Caki2 (cell line): ENCODE measurements around the gene ZNRF3. TPM values are rescaled to one million over a fixed set of nuclear protein-coding genes. Genes with fewer than 3 reads are reported as not detected.
"Not testable (repeated sequence)": the region's sequence is repeated elsewhere in the genome, so short reads cannot be mapped to it uniquely, and the experiment has no call there.

Source experiments
- DNase-seq: peaks from one replicate; pipeline ENCODE4 v3.0.0-alpha.2; 2015; ENCODE audit warnings: low read depth
- in situ Hi-C: cut with HindIII; loops from 2 replicates; pipeline ENCODE4 v1.10.0; 2016; ENCODE audit warnings: low sequenced_read_pairs, low pct_unique_long_range_greater_than_20kb, mixed read lengths
- total RNA-seq: library from RNA; depleted of rRNA; stranded (reverse); fragments of >200 nt; shearing (Covaris generic); gene quantifications from 2 replicates; pipeline ENCODE4 v1.2.3, GENCODE V29; 2014; ENCODE audit warnings: low replicate concordance

ZNRF3 gene
- total RNA-seq, 1 experiment from 2014 or later = 11.1 TPM

DNA sequence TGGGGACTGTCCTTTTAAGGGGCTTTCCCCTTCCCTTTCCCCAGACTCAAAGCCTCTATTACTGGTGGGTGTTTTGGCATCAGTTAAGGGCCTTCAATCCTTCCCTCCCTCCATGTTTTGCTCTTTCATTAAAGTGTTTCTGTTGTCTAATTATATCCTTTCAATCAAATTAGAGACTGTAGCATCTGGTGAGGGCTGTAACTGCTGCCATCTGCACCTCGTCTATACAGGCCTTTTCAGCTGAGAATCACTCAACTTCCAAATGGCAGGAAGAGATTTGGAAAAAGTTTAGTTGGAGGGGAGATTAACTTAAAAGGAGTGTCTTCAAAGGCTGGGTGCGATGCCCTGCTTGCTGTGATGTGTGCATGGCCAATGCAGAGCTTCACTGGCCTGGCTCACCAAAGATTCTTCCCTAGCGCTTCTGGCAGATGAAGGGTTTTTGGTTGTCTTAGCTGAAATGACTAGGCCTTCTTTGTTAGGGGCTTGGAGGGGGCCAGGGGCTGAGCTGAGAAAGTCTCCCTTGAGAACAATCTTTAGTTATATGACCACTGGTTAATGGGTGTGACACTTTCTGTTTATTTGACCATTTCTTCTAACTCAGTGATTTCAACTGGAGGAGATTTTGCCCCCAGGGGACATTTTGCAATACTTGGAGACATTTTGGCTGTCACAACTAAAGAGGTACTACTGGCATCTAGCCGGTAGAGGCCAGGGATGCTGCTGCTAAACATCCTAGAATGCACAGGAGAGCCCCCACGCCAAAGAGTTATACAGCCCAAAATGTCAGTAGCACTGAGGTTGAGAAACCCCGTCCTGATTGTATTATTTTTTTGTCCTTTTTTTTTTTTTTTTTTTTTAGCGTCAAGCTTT is 197.0 kb downstream of the ZNRF3 start:
- no peak for DNase-seq
- in situ Hi-C loops = no loop called here

- in situ Hi-C loops = no loop called here
- no peak for DNase-seq
Measured at GRCh38 chr22:29081517-29082236, 198.3 kb downstream of the ZNRF3 start.

DNA sequence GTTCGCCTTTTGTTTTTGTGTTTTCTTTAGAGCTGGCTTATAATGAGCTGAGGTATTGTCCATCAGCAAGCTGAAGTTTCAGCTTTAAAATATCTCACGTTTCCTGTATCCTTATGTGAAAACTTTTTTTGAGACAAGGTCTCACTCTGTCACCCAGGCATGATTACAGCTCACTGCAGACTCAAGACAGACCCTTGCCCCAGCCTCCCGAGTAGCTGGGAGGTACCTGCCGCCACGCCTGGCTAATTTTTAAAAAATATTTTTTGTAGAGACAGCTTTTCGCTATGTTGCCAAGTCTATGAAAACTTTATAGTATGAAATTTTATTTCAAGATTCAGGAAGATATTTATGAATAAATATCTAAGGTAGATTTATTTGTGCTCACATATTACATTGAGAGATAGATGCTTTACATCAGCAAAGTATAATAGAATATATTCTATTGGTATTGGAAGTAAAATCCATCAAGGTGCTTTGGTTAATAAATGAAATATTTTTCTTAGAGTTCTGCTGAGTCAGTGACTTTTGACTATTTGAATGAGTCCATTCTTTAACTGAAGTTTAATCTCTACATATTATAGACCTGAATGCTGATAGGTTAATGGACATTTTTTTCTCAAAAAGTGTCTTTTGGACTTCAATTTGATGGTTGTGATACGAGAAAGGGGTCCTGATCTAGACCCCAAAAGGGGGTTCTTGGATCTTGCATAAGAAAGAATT is 199.6 kb downstream of the ZNRF3 start:
- in situ Hi-C loops = no loop called here
- DNase-seq = no peak

DNA sequence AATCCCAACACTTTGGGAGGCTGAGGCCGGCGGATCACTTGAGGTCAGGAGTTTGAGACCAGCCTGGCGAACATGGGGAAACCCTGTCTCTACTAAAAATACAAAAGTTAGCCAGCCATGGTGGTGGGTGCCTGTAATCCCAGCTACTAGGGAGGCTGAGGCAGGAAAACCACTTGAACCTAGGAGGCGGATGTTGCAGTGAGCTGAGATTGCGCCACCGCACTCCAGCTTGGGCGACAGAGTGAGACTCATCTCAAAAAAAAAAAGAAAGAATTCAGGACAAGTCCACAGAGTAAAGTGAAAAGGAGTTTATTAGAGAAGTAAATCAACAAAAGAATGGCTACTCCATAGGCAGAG is 200.2 kb downstream of the ZNRF3 start:
- in situ Hi-C loops, DNase-seq: not testable (repeated sequence)

DNA sequence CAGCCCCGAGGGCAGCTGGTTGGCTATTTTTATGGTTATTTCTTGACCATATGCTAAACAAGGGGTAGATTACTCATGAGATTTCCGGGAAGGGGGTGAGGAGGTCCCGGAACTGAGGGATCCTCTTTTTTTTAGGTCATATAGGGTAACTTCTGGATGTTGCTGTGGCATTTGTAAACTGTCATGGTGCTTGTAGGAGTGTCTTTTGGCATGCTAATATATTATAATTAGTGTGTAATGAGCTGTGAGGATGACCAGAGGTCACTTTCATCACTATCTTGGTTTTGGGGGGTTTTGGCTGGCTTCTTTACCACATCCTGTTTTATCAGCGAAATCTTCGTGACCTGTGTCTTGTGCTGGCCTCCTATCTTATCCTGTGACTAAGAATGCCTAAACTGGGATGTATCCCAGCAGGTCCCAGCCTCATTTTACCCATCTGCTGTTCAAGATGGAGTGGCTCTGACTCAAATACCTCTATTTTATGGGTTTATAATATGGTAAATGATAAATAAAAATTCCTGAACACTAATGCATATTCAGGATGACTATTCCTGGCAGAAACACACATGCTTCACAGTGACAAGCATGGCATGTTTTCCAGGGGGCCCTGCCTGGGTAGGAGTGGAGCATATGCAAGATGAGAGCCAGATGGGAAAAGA is 200.7 kb downstream of the ZNRF3 start:
- in situ Hi-C loops = no loop called here
- no peak for DNase-seq

DNA sequence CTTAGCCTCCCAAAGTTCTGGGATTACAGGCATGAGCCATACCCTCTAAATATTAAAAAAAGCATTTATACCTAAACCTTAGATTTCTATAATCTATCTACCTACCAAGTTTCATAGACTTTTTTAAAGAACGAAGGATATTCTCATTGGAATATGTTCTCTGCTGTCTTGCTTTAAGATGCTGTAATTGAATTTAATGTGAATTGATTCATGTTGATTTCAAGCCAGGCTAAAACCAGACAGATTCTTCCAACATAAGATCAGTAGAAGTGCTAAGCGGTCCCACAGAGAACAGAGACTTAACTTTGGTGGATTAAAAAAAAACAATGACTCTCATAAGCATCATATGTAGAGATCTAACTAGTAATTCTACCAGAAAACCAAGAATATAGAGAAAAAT is 203.6 kb downstream of the ZNRF3 start:
- DNase-seq = no peak
- in situ Hi-C loops = no loop called here

- in situ Hi-C loops = no loop called here
- DNase-seq = no peak
Measured at GRCh38 chr22:29088809-29089208, 205.4 kb downstream of the ZNRF3 start.

DNA sequence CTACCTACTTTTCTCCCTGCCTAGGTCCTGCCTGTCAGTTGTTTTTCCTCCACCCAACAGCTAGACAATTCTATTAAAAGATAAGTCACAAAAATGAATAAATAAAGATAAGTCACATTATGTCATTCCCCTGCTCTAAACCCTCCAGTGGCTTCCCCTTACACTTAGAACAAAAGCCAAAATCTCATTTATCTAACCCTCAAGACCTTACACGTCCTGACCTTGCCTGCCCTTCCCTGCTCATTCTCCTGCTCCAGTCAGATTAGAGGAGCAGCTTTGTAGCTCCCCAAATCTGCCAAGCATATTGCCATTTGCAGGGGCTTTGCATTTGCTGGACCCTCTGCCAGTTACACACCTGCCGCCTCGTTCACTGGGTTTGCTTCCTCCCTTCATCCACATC is 206.1 kb downstream of the ZNRF3 start:
- no peak for DNase-seq
- in situ Hi-C loops = no loop called here

GRCh38 chr22:29090039-29090438 is 206.7 kb downstream of the ZNRF3 start:
- in situ Hi-C loops = no loop called here
- no peak for DNase-seq

GRCh38 chr22:29092243-29092642 is 208.9 kb downstream of the ZNRF3 start:
- DNase-seq = no peak
- in situ Hi-C loops = no loop called here

- in situ Hi-C loops = no loop called here
- DNase-seq = no peak
Measured at GRCh38 chr22:29093030-29093429, 209.7 kb downstream of the ZNRF3 start.

DNA sequence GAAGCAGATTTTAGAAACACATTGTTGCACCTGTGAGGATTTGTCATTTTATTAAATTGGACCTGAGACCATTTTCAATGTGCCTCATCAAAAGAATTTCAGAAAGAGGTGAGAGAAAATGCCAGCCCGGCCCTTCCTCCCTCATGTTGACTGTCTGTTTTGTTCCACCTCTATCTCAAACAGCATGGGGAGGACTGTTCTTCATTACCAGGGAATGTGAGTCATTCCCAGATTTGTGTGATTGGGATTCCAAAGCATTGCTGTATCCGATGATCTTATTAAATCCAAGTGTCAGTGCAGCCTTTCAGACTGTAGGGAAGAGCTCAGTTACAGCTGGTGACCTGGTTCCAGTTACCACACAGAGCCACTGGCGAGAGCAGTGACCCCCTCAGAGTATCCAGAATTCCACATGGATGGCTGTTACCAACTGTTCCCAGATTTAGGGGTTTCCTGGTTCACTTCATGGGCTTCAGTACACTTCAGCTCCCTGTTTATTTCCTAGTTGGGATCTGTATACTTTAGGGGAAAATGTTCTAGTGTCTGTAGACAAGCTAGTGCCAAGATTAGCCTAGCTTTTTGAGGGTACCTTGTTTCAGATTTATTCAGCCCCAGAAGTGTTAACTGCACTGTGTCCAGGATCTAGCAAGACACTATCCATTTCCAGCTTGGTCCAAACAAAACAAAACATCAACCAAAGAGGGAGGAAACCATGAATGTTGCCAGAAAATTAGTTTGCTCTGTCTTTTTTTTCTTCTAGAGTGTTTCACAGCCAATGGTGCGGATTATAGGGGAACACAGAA is 210.3 kb downstream of the ZNRF3 start:
- no peak for DNase-seq
- in situ Hi-C loops = no loop called here

GRCh38 chr22:29095459-29095858 is 212.1 kb downstream of the ZNRF3 start:
- in situ Hi-C loops = no loop called here
- no peak for DNase-seq

- no peak for DNase-seq
- in situ Hi-C loops = no loop called here
Measured at GRCh38 chr22:29096736-29097669, 213.6 kb downstream of the ZNRF3 start.

- no peak for DNase-seq
- in situ Hi-C loops = no loop called here
Measured at GRCh38 chr22:29098296-29098695, 214.9 kb downstream of the ZNRF3 start.

DNA sequence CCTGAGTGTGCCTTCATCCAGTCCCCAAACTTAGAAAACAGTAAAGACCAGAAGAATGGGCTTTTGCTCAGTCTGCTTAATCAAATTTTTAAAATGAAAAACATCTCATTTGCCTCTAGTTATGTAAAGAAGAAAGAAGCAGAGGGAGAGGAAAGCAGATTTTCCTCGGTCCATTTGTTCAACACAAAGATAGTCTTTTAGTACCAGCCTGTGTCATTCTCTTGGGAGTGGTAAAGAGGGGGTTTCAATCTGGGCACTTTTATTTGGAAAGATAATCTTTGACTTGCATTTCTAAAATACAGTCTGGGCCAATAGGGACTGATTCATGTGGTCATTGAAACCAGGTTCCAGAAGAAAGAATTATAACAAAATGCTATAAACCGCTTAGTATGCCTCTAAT is 218.9 kb downstream of the ZNRF3 start:
- in situ Hi-C loops = no loop called here
- no peak for DNase-seq

GRCh38 chr22:29103121-29103520 is 219.7 kb downstream of the ZNRF3 start:
- in situ Hi-C loops = no loop called here
- DNase-seq = no peak
